Lower leg skin (tissue), 3 donors: ENCODE measurements around the gene GTF2F2.

Experiments
- POLR2A ChIP-seq, 2 donors: fragments of 450-650 bp; IDR thresholded peaks; one replicate each; pipeline ENCODE4 v1.6.1; 2016 to 2017; ENCODE audit warnings: antibody characterized with exemption in 2 of 2, mild to moderate bottlenecking in 1 of 2, moderate library complexity in 1 of 2
- TF ChIP-seq, protein P1 (sequence below), 3 donors: fragments of 450-650 bp; IDR thresholded peaks; one replicate each; pipeline ENCODE4 v1.5.1; 2016; ENCODE audit warnings: antibody characterized with exemption in 3 of 3, mild to moderate bottlenecking in 3 of 3, moderate library complexity in 2 of 3

DNA sequence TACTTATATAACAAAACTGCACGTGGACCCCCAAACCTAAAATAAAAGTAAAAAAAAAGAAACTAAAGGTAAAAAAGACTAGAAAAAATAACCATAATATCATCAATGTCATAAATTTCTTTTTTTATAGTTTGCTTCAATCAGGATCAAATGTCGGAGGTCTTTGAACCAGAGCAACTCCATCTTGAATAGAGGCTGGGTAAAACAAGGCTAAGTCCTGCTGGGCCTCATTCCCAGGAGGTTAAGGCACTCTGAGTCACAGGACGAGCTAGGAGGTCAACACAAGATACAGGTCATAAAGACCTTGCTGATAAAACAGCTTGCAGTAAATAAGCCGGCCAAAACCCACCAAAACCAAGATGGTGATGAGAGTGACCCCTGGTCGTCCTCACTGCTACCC lies 196.7 kb downstream of the GTF2F2 start:
- TF ChIP-seq, protein P1, sequence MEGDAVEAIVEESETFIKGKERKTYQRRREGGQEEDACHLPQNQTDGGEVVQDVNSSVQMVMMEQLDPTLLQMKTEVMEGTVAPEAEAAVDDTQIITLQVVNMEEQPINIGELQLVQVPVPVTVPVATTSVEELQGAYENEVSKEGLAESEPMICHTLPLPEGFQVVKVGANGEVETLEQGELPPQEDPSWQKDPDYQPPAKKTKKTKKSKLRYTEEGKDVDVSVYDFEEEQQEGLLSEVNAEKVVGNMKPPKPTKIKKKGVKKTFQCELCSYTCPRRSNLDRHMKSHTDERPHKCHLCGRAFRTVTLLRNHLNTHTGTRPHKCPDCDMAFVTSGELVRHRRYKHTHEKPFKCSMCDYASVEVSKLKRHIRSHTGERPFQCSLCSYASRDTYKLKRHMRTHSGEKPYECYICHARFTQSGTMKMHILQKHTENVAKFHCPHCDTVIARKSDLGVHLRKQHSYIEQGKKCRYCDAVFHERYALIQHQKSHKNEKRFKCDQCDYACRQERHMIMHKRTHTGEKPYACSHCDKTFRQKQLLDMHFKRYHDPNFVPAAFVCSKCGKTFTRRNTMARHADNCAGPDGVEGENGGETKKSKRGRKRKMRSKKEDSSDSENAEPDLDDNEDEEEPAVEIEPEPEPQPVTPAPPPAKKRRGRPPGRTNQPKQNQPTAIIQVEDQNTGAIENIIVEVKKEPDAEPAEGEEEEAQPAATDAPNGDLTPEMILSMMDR (IDR thresholded peaks at IDR 0.05) = no peak
- TF ChIP-seq POLR2A (IDR thresholded peaks at IDR 0.05) = no peak
